ENCODE data around the gene KCNIP4. TPM values are rescaled to one million over a fixed set of nuclear protein-coding genes. Genes with fewer than 3 reads are reported as not detected.

The KCNIP4 gene
- total RNA-seq, 3 donors from 2014 or later (not counting 1 experiment from before 2014, with no cell fraction given), result not detected

- Histone ChIP-seq H3K4me3 (ENCODE audit: low read length) (no peak overlapping the region), H3K9me3 (ENCODE audit: control insufficient read depth, insufficient read depth, low read length) (no peaks in the 10 kb centered on the region), H3K4me1 (ENCODE audit: control insufficient read depth, insufficient read depth, low read length) (no peaks in the 10 kb centered on the region), H3K36me3 (ENCODE audit: control insufficient read depth, insufficient read depth, low read length) (no peaks in the 10 kb centered on the region), H3K27ac (ENCODE audit: low read length) (no peak overlapping the region), H3K27me3 (ENCODE audit: control insufficient read depth, insufficient read depth, low read length) (no peaks in the 10 kb centered on the region)
- H3K4me1 Mint-ChIP-seq, result no peaks in the 10 kb centered on the region
- no peaks in the 10 kb centered on the region for H3K27me3 Mint-ChIP-seq (ENCODE audit: low read depth in 2 of 2)
- intact Hi-C loops (cut with micrococcal nuclease), result no loop called here
- no peak overlapping the region for H3K4me3 Mint-ChIP-seq
- 27% methylated on average over 3 of the region's 3 CpGs for WGBS (ENCODE audit: insufficient coverage)
- no peak for ATAC-seq
- H3K9me3 Mint-ChIP-seq, result peaks cover 0 to 4% of the 10 kb centered on the region in 2 donors
- no peak overlapping the region for H3K27ac Mint-ChIP-seq
- H3K36me3 Mint-ChIP-seq, result no peaks in the 10 kb centered on the region
- no peak for TF ChIP-seq CTCF (IDR thresholded peaks at IDR 0.05)
- no peak for DNase-seq
Measured at GRCh38 chr4:21476757-21477156, 471.8 kb downstream of the KCNIP4 start.

- no peaks in the 10 kb centered on the region for H3K36me3 Mint-ChIP-seq
- H3K4me3 ChIP-seq (ENCODE audit: low read length), result no peak overlapping the region
- 83% methylated on average over 3 of the region's 3 CpGs for WGBS (ENCODE audit: insufficient coverage)
- H3K4me1 ChIP-seq (ENCODE audit: control insufficient read depth, insufficient read depth, low read length), result no peaks in the 10 kb centered on the region
- no peaks in the 10 kb centered on the region for H3K36me3 ChIP-seq (ENCODE audit: control insufficient read depth, insufficient read depth, low read length)
- TF ChIP-seq CTCF (IDR thresholded peaks at IDR 0.05), result no peak
- peaks cover 0 to 2% of the 10 kb centered on the region in 2 donors for H3K9me3 Mint-ChIP-seq
- no peak for ATAC-seq
- H3K27ac ChIP-seq (ENCODE audit: low read length), result no peak overlapping the region
- no peaks in the 10 kb centered on the region for H3K27me3 ChIP-seq (ENCODE audit: control insufficient read depth, insufficient read depth, low read length)
- no peaks in the 10 kb centered on the region for H3K27me3 Mint-ChIP-seq (ENCODE audit: low read depth in 2 of 2)
- intact Hi-C loops (cut with micrococcal nuclease), result no loop called here
- no peak overlapping the region for H3K4me3 Mint-ChIP-seq
- H3K27ac Mint-ChIP-seq, result no peak overlapping the region
- DNase-seq, result no peak
- no peaks in the 10 kb centered on the region for H3K9me3 ChIP-seq (ENCODE audit: control insufficient read depth, insufficient read depth, low read length)
- no peaks in the 10 kb centered on the region for H3K4me1 Mint-ChIP-seq
Measured at GRCh38 chr4:21474195-21474594, 474.4 kb downstream of the KCNIP4 start.

GRCh38 chr4:21470535-21470934 is 478.0 kb downstream of the KCNIP4 start:
- H3K9me3 Mint-ChIP-seq, result peaks cover 0 to 2% of the 10 kb centered on the region in 2 donors
- Histone ChIP-seq H3K36me3 (ENCODE audit: control insufficient read depth, insufficient read depth, low read length) (no peaks in the 10 kb centered on the region), H3K9me3 (ENCODE audit: control insufficient read depth, insufficient read depth, low read length) (no peaks in the 10 kb centered on the region), H3K27ac (ENCODE audit: low read length) (no peak overlapping the region), H3K4me1 (ENCODE audit: control insufficient read depth, insufficient read depth, low read length) (no peaks in the 10 kb centered on the region), H3K27me3 (ENCODE audit: control insufficient read depth, insufficient read depth, low read length) (no peaks in the 10 kb centered on the region), H3K4me3 (ENCODE audit: low read length) (no peak overlapping the region)
- intact Hi-C loops (cut with micrococcal nuclease), result no loop called here
- TF ChIP-seq CTCF (IDR thresholded peaks at IDR 0.05), result no peak
- no peak overlapping the region for H3K27ac Mint-ChIP-seq
- H3K27me3 Mint-ChIP-seq (ENCODE audit: low read depth in 2 of 2), result no peaks in the 10 kb centered on the region
- ATAC-seq (no peak), DNase-seq (no peak)
- 36% methylated on average over 1 of the region's 1 CpG for WGBS (ENCODE audit: insufficient coverage)
- no peak overlapping the region for H3K4me3 Mint-ChIP-seq
- H3K4me1 Mint-ChIP-seq, result no peaks in the 10 kb centered on the region
- H3K36me3 Mint-ChIP-seq, result no peaks in the 10 kb centered on the region
